Ishikawa (cell line): ENCODE data around the gene ANXA6.

Experiments
- CEBPB ChIP-seq: IDR thresholded peaks from 2 replicates; pipeline ENCODE4 v1.6.1; 2012
- CREB1 ChIP-seq: IDR thresholded peaks from 2 replicates; pipeline ENCODE4 v1.6.1; 2012; ENCODE audit warnings: low read depth
- EGR1 ChIP-seq: IDR thresholded peaks from 2 replicates; pipeline ENCODE4 v1.6.1; 2012
- EP300 ChIP-seq: IDR thresholded peaks from 2 replicates; pipeline ENCODE4 v1.6.1; 2012; ENCODE audit warnings: borderline replicate concordance
- FOXM1 ChIP-seq: IDR thresholded peaks from 2 replicates; pipeline ENCODE4 v1.6.1; 2012; ENCODE audit warnings: low read depth, borderline replicate concordance
- MAX ChIP-seq: IDR thresholded peaks from 2 replicates; pipeline ENCODE4 v1.6.1; 2012
- NFIC ChIP-seq: IDR thresholded peaks from 2 replicates; pipeline ENCODE4 v1.6.1; 2012
- RAD21 ChIP-seq: IDR thresholded peaks from 2 replicates; pipeline ENCODE4 v1.6.1; 2012; ENCODE audit warnings: low read depth
- TAF1 ChIP-seq: IDR thresholded peaks from 2 replicates; pipeline ENCODE4 v1.6.1; 2012; ENCODE audit warnings: low read depth, mild to moderate bottlenecking
- TCF12 ChIP-seq: IDR thresholded peaks from 2 replicates; pipeline ENCODE4 v1.6.1; 2012; ENCODE audit warnings: low read depth
- TEAD4 ChIP-seq: IDR thresholded peaks from 2 replicates; pipeline ENCODE4 v1.6.1; 2012
- YY1 ChIP-seq: IDR thresholded peaks from 2 replicates; pipeline ENCODE4 v1.6.1; 2012; ENCODE audit warnings: low read depth
- ZBTB7A ChIP-seq: IDR thresholded peaks from 2 replicates; pipeline ENCODE4 v1.6.1; 2012; ENCODE audit warnings: low read depth
- TF ChIP-seq, protein P1 (sequence below): IDR thresholded peaks from 2 replicates; pipeline ENCODE4 v1.6.1; 2012
- TF ChIP-seq, protein P2 (sequence below): IDR thresholded peaks from 2 replicates; pipeline ENCODE4 v1.6.1; 2012; ENCODE audit warnings: low read depth, mild to moderate bottlenecking

The ANXA6 gene

GRCh38 chr5:151196556-151197290 is 39.1 kb upstream of the ANXA6 start:
- TF ChIP-seq, protein P1, sequence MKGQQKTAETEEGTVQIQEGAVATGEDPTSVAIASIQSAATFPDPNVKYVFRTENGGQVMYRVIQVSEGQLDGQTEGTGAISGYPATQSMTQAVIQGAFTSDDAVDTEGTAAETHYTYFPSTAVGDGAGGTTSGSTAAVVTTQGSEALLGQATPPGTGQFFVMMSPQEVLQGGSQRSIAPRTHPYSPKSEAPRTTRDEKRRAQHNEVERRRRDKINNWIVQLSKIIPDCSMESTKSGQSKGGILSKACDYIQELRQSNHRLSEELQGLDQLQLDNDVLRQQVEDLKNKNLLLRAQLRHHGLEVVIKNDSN: no peak
- TF ChIP-seq MAX: no peak
- no peak for TF ChIP-seq NFIC

- TF ChIP-seq MAX: no peak
- TF ChIP-seq CREB1: no peak
- TF ChIP-seq FOXM1: no peak
- TF ChIP-seq ZBTB7A: no peak
- no peak for TF ChIP-seq EP300
- no peak for TF ChIP-seq NFIC
- TF ChIP-seq TEAD4: no peak
- TF ChIP-seq, protein P2, sequence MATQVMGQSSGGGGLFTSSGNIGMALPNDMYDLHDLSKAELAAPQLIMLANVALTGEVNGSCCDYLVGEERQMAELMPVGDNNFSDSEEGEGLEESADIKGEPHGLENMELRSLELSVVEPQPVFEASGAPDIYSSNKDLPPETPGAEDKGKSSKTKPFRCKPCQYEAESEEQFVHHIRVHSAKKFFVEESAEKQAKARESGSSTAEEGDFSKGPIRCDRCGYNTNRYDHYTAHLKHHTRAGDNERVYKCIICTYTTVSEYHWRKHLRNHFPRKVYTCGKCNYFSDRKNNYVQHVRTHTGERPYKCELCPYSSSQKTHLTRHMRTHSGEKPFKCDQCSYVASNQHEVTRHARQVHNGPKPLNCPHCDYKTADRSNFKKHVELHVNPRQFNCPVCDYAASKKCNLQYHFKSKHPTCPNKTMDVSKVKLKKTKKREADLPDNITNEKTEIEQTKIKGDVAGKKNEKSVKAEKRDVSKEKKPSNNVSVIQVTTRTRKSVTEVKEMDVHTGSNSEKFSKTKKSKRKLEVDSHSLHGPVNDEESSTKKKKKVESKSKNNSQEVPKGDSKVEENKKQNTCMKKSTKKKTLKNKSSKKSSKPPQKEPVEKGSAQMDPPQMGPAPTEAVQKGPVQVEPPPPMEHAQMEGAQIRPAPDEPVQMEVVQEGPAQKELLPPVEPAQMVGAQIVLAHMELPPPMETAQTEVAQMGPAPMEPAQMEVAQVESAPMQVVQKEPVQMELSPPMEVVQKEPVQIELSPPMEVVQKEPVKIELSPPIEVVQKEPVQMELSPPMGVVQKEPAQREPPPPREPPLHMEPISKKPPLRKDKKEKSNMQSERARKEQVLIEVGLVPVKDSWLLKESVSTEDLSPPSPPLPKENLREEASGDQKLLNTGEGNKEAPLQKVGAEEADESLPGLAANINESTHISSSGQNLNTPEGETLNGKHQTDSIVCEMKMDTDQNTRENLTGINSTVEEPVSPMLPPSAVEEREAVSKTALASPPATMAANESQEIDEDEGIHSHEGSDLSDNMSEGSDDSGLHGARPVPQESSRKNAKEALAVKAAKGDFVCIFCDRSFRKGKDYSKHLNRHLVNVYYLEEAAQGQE: no peak
- no peak for TF ChIP-seq TAF1
- no peak for TF ChIP-seq CEBPB
- no peak for TF ChIP-seq TCF12
- TF ChIP-seq, protein P1: no peak
These were observed 38.0 kb upstream of the ANXA6 start for GRCh38 chr5:151195622-151196021.

DNA sequence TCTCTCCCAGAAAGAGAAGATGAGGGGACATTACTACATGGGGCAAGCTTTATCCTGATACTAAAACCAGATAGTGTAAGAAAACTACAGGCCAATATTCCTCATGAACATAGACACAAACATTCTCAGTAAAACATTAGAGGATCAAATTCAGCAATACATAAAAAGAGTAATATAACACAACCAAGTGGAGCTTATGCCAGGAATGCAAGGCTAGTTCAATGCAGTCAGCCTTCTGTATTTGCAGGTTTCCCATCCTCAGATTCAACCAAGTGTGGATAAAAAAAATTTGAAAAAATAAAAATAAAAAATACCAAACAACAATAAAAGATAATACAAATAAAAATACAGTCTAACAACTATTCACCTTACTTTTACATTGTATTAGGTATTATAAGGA is 35.0 kb upstream of the ANXA6 start:
- TF ChIP-seq FOXM1 (no peak), YY1 (no peak), TCF12 (no peak), RAD21 (no peak), TEAD4 (no peak), EGR1 (no peak), CREB1 (no peak), EP300 (no peak), ZBTB7A (no peak), MAX (no peak), NFIC (no peak), TAF1 (no peak), CEBPB (no peak)
- TF ChIP-seq, protein P1: no peak
- TF ChIP-seq, protein P2: no peak

DNA sequence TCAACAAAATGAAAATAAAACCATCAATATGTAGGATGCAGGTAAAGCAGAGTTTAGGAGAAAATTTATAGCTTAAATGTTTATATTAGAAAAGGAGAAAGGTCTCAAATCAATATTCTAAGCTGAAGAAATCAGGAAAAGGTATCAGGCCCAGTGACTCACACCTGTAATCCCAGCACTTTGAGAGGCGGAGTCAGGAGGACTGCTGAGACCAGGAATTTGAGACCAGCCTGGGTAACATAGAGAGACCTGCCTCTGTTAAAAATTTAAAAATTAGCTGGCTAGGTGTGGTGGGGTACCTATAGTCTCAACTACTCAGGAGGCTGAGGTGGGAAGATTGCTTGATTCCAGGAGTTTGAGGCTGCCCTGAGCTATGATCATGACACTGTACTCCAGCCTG is 34.1 kb upstream of the ANXA6 start:
- TF ChIP-seq TEAD4 (no peak), MAX (no peak), FOXM1 (no peak), CREB1 (no peak), EP300 (no peak), EGR1 (no peak), TAF1 (no peak), RAD21 (no peak), CEBPB (no peak), TCF12 (no peak), ZBTB7A (no peak), YY1 (no peak), NFIC (no peak)
- TF ChIP-seq, protein P1: no peak
- TF ChIP-seq, protein P2: no peak
